HEK293 (cell line): ENCODE results near the gene CCDC12.
A peak's percentile ranks its signal among the peaks of the same experiment; 100 is the strongest.

ENCODE experiments used
- CTCF ChIA-PET: fragments of 350-600 bp; formaldehyde crosslinking; extraction: SDS; loops from one replicate; lab custom pipeline; 2021; ENCODE audit warnings: antibody characterized with exemption; lab: Yijun Ruan, JAX
- POLR2A ChIA-PET: fragments of 300-600 bp; formaldehyde crosslinking; extraction: SDS; loops from one replicate; lab custom pipeline; 2020; ENCODE audit warnings: antibody characterized with exemption, inconsistent platforms; lab: Yijun Ruan, JAX
- H3K27ac ChIP-seq: fragments of 200-500 bp; sonication (Bioruptor generic); 2 replicates; pipeline ENCODE4 v1.5.1; 2014; ENCODE audit warnings: low read depth, low read length, control low read depth, inconsistent platforms; ENCODE audit errors: extremely low read depth
- H3K36me3 ChIP-seq, 2 experiments: fragments of 200-500 bp in 1 of 2; sonication (Bioruptor generic) in 1 of 2; 1 replicate in 1 of 2; 2 replicates in 1 of 2; pipeline ENCODE4 v1.5.1; 2014 to 2017; ENCODE audit warnings: inconsistent platforms in 2 of 2, low read length in 2 of 2; ENCODE audit not compliant: control insufficient read depth in 2 of 2, insufficient read depth in 1 of 2
- H3K4me1 ChIP-seq: fragments of 200-500 bp; sonication (Bioruptor generic); 2 replicates; pipeline ENCODE4 v1.5.1; 2014; ENCODE audit warnings: mild to moderate bottlenecking, low read length, inconsistent platforms; ENCODE audit not compliant: control insufficient read depth, insufficient read depth
- H3K4me3 ChIP-seq: 2 replicates; pipeline ENCODE4 v1.5.1; 2011; ENCODE audit warnings: low read depth, mild to moderate bottlenecking, control low read depth, low read length, moderate library complexity
- H3K9me3 ChIP-seq: fragments of 200-500 bp; sonication (Bioruptor generic); 2 replicates; pipeline ENCODE4 v1.5.1; 2014; ENCODE audit warnings: low read depth, low read length, inconsistent platforms; ENCODE audit not compliant: control insufficient read depth, insufficient read depth
- FEZF1 ChIP-seq: fragments of 450-650 bp; formaldehyde crosslinking; IDR thresholded peaks from 2 replicates; pipeline ENCODE4 v1.5.1; 2016; ENCODE audit warnings: missing biosample characterization, missing genetic modification characterization
- GLIS1 ChIP-seq: fragments of 450-650 bp; formaldehyde crosslinking; IDR thresholded peaks from 2 replicates; pipeline ENCODE4 v1.5.1; 2016; ENCODE audit warnings: missing biosample characterization, missing genetic modification characterization
- RBAK ChIP-seq: fragments of 450-650 bp; formaldehyde crosslinking; IDR thresholded peaks from 2 replicates; pipeline ENCODE4 v1.5.1; 2016; ENCODE audit warnings: missing biosample characterization, missing genetic modification characterization
- TRIM28 ChIP-seq: IDR thresholded peaks from 2 replicates; pipeline ENCODE4 v1.6.1; 2011; ENCODE audit warnings: low read length, control low read depth, borderline replicate concordance
- ZBTB48 ChIP-seq: fragments of 450-650 bp; formaldehyde crosslinking; IDR thresholded peaks from 2 replicates; pipeline ENCODE4 v1.5.1; 2016; ENCODE audit warnings: missing biosample characterization, missing genetic modification characterization
- ZFP41 ChIP-seq: fragments of 450-650 bp; formaldehyde crosslinking; IDR thresholded peaks from 2 replicates; pipeline ENCODE4 v1.5.1; 2016; ENCODE audit warnings: missing biosample characterization, missing genetic modification characterization, borderline replicate concordance
- ZNF302 ChIP-seq: fragments of 450-650 bp; formaldehyde crosslinking; IDR thresholded peaks from 2 replicates; pipeline ENCODE4 v1.5.1; 2016; ENCODE audit warnings: missing biosample characterization, missing genetic modification characterization, low read depth
- ZNF555 ChIP-seq: fragments of 450-650 bp; formaldehyde crosslinking; conservative IDR thresholded peaks from 2 replicates; pipeline ENCODE4 v1.5.1; 2017; ENCODE audit warnings: missing biosample characterization, mild to moderate bottlenecking, missing genetic modification characterization, inconsistent platforms
- ZNF777 ChIP-seq: fragments of 450-650 bp; formaldehyde crosslinking; IDR thresholded peaks from 2 replicates; pipeline ENCODE4 v1.5.1; 2017; ENCODE audit warnings: missing biosample characterization, missing genetic modification characterization, borderline replicate concordance
- TF ChIP-seq, protein P1 (sequence below): fragments of 450-650 bp; formaldehyde crosslinking; IDR thresholded peaks from 2 replicates; pipeline ENCODE4 v1.5.1; 2017; ENCODE audit warnings: missing biosample characterization, missing genetic modification characterization
- TF ChIP-seq, protein P2 (sequence below): fragments of 450-650 bp; formaldehyde crosslinking; IDR thresholded peaks from 2 replicates; pipeline ENCODE4 v1.5.1; 2016; ENCODE audit warnings: missing biosample characterization, missing genetic modification characterization
- TF ChIP-seq, protein P3 (sequence below): fragments of 450-650 bp; formaldehyde crosslinking; IDR thresholded peaks from 2 replicates; pipeline ENCODE4 v1.5.1; 2016; ENCODE audit warnings: missing biosample characterization, missing genetic modification characterization
- TF ChIP-seq, protein P4 (sequence below): fragments of 450-650 bp; formaldehyde crosslinking; IDR thresholded peaks from 2 replicates; pipeline ENCODE4 v1.5.1; 2017; ENCODE audit warnings: missing biosample characterization, missing genetic modification characterization
- TF ChIP-seq, protein P5 (sequence below): fragments of 450-650 bp; formaldehyde crosslinking; IDR thresholded peaks from 2 replicates; pipeline ENCODE4 v1.5.1; 2016; ENCODE audit warnings: missing biosample characterization, missing genetic modification characterization, low read depth

Gene CCDC12

DNA sequence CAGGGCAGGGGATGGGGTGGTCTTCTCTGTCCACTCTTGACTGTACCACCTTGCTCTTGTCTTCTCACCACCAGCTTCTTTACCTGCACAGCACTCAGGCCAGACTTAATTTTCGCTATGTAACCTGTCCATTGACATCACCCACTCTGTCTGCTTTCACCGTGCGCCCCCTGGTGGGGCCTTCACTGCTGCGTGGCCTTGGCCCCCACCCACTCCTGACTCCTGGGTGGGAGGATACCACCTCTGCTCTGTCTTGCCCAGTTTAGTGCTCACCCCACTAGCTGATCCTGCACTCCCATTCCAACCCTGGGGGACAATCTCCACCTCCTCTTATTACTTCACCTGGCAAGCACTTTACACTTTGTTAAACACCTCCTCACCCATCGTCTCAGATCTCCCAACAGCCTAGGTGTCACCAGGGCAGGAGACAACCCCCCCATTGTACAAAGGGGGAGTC is 81.3 kb downstream of the CCDC12 start (continued):
- TF ChIP-seq GLIS1 (tag by site-specific recombination) = peak; percentile 28; the same call in 1 of the 2 replicates

DNA sequence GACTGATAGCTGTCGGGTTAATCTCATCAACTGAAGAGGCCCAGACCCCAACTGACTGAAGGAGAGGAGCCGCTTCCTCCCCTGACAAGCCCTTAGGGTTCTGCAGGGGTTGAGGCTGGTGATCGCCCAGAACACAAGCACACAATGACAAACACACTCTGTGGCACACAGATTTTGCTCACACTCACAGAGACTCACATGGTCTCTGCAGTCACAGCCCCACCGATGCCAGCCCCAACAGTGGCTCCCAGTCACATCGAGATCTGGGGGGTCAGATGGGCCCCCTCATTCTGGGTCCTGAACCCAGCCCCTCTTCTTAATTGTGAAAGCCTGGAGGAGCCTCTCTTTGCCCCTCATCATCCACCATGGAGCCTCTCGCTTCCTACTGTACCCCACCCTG is 82.3 kb downstream of the CCDC12 start:
- ChIA-PET CTCF (interaction anchor here (0.7 to 2.3 kb wide), 11 partner anchors 23 to 407 kb away, joined by 3 to 23 read pairs (median 5); partner anchors contain the start of gene MYL3), POLR2A (interaction anchor here (0.7 kb wide), 1 partner anchor 82 kb away, joined by 6 read pairs; no protein-coding TSS in a partner anchor)
- Histone ChIP-seq H3K4me1 (no peaks in the 10 kb centered on the region), H3K4me3 (no peak overlapping the region), H3K36me3 (no peaks in the 10 kb centered on the region), H3K27ac (no peak overlapping the region), H3K9me3 (no peaks in the 10 kb centered on the region)
- TF ChIP-seq, protein P1, sequence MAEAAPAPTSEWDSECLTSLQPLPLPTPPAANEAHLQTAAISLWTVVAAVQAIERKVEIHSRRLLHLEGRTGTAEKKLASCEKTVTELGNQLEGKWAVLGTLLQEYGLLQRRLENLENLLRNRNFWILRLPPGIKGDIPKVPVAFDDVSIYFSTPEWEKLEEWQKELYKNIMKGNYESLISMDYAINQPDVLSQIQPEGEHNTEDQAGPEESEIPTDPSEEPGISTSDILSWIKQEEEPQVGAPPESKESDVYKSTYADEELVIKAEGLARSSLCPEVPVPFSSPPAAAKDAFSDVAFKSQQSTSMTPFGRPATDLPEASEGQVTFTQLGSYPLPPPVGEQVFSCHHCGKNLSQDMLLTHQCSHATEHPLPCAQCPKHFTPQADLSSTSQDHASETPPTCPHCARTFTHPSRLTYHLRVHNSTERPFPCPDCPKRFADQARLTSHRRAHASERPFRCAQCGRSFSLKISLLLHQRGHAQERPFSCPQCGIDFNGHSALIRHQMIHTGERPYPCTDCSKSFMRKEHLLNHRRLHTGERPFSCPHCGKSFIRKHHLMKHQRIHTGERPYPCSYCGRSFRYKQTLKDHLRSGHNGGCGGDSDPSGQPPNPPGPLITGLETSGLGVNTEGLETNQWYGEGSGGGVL (tag by site-specific recombination) = no peak
- TF ChIP-seq RBAK (tag by site-specific recombination) = no peak
- TF ChIP-seq, protein P2, sequence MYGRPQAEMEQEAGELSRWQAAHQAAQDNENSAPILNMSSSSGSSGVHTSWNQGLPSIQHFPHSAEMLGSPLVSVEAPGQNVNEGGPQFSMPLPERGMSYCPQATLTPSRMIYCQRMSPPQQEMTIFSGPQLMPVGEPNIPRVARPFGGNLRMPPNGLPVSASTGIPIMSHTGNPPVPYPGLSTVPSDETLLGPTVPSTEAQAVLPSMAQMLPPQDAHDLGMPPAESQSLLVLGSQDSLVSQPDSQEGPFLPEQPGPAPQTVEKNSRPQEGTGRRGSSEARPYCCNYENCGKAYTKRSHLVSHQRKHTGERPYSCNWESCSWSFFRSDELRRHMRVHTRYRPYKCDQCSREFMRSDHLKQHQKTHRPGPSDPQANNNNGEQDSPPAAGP = no peak
- TF ChIP-seq, protein P3, sequence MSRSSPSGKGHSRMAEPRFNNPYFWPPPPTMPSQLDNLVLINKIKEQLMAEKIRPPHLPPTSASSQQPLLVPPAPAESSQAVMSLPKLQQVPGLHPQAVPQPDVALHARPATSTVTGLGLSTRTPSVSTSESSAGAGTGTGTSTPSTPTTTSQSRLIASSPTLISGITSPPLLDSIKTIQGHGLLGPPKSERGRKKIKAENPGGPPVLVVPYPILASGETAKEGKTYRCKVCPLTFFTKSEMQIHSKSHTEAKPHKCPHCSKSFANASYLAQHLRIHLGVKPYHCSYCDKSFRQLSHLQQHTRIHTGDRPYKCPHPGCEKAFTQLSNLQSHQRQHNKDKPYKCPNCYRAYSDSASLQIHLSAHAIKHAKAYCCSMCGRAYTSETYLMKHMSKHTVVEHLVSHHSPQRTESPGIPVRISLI (tag by site-specific recombination) = no peak
- TF ChIP-seq, protein P4, sequence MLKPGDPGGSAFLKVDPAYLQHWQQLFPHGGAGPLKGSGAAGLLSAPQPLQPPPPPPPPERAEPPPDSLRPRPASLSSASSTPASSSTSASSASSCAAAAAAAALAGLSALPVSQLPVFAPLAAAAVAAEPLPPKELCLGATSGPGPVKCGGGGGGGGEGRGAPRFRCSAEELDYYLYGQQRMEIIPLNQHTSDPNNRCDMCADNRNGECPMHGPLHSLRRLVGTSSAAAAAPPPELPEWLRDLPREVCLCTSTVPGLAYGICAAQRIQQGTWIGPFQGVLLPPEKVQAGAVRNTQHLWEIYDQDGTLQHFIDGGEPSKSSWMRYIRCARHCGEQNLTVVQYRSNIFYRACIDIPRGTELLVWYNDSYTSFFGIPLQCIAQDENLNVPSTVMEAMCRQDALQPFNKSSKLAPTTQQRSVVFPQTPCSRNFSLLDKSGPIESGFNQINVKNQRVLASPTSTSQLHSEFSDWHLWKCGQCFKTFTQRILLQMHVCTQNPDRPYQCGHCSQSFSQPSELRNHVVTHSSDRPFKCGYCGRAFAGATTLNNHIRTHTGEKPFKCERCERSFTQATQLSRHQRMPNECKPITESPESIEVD (tag by site-specific recombination) = no peak
- no peak for TF ChIP-seq ZFP41 (tag by site-specific recombination)
- no peak for TF ChIP-seq ZNF555
- TF ChIP-seq TRIM28 = no peak

DNA sequence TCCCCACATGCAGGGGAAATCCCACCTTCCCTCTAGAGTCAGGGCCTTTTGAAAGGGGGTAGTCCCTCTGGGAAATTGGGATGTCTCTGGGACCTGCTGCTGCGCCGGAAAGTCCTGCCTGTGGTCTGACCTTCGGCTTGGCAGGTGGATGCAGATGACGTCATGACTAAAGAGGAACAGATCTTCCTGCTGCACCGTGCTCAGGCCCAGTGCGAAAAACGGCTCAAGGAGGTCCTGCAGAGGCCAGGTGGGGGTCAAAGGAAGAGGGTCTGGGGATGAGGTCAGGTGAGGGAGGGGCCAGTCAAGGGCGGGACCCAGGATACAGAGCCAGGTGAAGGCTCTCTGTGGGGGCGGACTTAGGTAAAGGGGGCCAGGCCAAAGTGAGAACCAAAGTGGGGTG is 82.8 kb downstream of the CCDC12 start:
- Histone ChIP-seq H3K9me3 (no peaks in the 10 kb centered on the region), H3K4me1 (no peaks in the 10 kb centered on the region), H3K27ac (no peak overlapping the region), H3K4me3 (no peak overlapping the region), H3K36me3 (no peaks in the 10 kb centered on the region)
- POLR2A ChIA-PET = no interaction called here
- CTCF ChIA-PET = interaction anchor here (1.2 to 2.1 kb wide), 2 partner anchors 47 to 48 kb away, joined by 6 to 9 read pairs; no protein-coding TSS in a partner anchor
- TF ChIP-seq ZNF777 (tag by site-specific recombination) (no peak), ZNF302 (tag by site-specific recombination) (no peak), FEZF1 (no peak), ZBTB48 (tag by site-specific recombination) (no peak)
- TF ChIP-seq, protein P5, sequence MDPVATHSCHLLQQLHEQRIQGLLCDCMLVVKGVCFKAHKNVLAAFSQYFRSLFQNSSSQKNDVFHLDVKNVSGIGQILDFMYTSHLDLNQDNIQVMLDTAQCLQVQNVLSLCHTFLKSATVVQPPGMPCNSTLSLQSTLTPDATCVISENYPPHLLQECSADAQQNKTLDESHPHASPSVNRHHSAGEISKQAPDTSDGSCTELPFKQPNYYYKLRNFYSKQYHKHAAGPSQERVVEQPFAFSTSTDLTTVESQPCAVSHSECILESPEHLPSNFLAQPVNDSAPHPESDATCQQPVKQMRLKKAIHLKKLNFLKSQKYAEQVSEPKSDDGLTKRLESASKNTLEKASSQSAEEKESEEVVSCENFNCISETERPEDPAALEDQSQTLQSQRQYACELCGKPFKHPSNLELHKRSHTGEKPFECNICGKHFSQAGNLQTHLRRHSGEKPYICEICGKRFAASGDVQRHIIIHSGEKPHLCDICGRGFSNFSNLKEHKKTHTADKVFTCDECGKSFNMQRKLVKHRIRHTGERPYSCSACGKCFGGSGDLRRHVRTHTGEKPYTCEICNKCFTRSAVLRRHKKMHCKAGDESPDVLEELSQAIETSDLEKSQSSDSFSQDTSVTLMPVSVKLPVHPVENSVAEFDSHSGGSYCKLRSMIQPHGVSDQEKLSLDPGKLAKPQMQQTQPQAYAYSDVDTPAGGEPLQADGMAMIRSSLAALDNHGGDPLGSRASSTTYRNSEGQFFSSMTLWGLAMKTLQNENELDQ (tag by site-specific recombination) = no peak
